ENCODE data around the gene HES5. TPM values are rescaled to one million over a fixed set of nuclear protein-coding genes. Genes with fewer than 3 reads are reported as not detected.

Gene HES5
- total and polyA plus RNA-seq, 8 donors = 0.07 to 0.25 (median 0.15) TPM; not detected in 4

DNA sequence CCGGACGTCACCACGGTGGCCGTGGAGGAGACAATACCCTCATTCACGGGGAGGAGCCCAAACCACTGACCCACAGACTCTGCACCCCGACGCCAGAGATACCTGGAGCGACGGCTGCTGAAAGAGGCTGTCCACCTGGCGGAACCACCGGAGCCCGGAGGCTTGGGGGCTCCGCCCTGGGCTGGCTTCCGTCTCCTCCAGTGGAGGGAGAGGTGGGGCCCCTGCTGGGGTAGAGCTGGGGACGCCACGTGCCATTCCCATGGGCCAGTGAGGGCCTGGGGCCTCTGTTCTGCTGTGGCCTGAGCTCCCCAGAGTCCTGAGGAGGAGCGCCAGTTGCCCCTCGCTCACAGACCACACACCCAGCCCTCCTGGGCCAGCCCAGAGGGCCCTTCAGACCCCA, 33.1 kb upstream of the HES5 start:
- H3K4me1 ChIP-seq = no peaks in the 10 kb centered on the region
- intact Hi-C loops (cut with DNase I) = no loop called here
- 88 to 89% methylated on average over 18 of the region's 18 CpGs for WGBS, 2 donors
- DNase-seq (peak in 2 of 6 donors; percentile 22 to 67), ATAC-seq (no peak), FAIRE-seq (no peak)
- H3K9me3 ChIP-seq = no peaks in the 10 kb centered on the region
- TF ChIP-seq, protein P1, sequence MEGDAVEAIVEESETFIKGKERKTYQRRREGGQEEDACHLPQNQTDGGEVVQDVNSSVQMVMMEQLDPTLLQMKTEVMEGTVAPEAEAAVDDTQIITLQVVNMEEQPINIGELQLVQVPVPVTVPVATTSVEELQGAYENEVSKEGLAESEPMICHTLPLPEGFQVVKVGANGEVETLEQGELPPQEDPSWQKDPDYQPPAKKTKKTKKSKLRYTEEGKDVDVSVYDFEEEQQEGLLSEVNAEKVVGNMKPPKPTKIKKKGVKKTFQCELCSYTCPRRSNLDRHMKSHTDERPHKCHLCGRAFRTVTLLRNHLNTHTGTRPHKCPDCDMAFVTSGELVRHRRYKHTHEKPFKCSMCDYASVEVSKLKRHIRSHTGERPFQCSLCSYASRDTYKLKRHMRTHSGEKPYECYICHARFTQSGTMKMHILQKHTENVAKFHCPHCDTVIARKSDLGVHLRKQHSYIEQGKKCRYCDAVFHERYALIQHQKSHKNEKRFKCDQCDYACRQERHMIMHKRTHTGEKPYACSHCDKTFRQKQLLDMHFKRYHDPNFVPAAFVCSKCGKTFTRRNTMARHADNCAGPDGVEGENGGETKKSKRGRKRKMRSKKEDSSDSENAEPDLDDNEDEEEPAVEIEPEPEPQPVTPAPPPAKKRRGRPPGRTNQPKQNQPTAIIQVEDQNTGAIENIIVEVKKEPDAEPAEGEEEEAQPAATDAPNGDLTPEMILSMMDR (IDR thresholded peaks at IDR 0.05) = no peak
- H3K27ac ChIP-seq = no peak overlapping the region
- H3K36me3 ChIP-seq = no peaks in the 10 kb centered on the region
- no peaks in the 10 kb centered on the region for H3K27me3 ChIP-seq
- no peak overlapping the region for H3K4me3 ChIP-seq

DNA sequence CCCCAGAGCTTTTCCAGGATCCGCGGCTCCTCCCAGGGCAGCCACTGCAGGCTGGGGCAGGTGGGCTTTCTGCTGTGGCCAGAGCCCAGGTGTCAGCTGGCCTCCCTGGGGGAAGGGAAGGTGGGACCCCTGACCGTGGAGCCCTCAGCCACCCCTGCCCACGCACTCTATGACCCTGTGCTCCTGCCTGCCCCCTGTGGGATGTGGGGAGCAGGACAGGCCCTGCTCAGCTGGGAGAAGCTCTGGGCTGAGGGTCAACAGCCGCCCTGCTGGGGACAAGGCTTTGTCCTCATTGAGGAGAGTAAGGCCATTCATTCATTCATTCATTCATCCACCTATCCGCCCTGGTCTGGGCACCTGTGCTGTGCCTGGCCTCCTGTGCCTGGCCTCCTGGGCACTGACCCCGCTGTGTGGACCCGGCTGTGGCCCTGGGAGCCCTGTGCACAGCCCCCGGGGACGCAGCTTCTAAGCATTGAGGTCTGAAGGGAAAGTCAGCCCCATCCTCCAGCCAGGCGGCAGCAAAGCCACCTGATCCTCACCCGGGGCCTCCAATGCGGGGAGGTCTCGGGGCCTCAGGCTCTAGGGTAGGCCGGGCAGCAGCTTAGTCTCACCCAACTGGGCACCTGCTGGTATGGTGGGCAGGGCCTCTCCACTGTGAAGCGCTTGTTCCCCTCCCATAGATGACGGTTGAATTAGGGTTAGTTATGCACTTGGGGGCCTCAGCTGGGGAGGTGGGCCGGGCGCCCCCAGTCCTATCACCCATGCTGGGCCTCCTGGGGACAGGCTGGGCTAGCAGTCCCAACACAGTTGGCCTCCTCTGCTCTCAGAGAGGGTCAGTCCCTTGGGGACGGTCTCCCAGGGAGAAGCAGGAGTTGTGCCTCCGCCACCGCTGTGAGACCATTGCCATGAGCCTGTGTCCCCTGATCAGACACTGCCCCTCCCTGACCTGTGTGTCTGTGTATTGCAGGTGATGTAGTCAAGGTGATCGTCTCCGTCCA, 32.1 kb upstream of the HES5 start:
- H3K27ac ChIP-seq = no peak overlapping the region
- no peaks in the 10 kb centered on the region for H3K36me3 ChIP-seq
- DNase-seq = peak in 3 of 6 donors; percentile 25 to 69 (median 57)
- 84 to 86% methylated on average over 24 of the region's 24 CpGs for WGBS, 2 donors
- no peaks in the 10 kb centered on the region for H3K9me3 ChIP-seq
- FAIRE-seq = no peak
- ATAC-seq = peak in 1 of 4 donors; percentile 34
- H3K27me3 ChIP-seq = no peaks in the 10 kb centered on the region
- TF ChIP-seq, protein P1 (IDR thresholded peaks at IDR 0.05) = peak in 1 of 4 donors; percentile 28
- H3K4me1 ChIP-seq = no peaks in the 10 kb centered on the region
- intact Hi-C loops (cut with DNase I) = no loop called here
- H3K4me3 ChIP-seq = no peak overlapping the region

DNA sequence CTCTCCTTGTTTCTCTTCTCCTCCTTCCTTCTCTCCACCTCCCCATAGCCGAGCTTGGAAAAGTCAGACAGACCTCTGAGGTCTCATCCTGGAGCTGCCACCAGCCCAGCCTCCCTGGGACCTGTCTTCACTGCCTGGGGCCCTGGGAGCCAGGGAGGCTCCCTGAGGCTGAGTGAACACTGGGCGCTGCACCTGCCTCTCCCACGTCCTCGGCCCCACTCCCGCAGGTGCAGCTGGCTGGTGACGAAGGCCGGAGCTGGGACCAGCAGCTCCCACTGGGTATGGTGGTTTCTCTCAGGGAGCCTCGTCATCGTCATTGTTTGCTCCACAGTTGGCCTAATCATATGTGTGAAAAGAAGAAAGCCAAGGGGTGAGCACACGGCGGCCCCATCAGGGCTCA, 31.4 kb upstream of the HES5 start:
- no peak overlapping the region for H3K4me3 ChIP-seq
- TF ChIP-seq, protein P1 (IDR thresholded peaks at IDR 0.05) = no peak
- H3K27ac ChIP-seq = no peak overlapping the region
- DNase-seq = no peak
- no peak for ATAC-seq
- no peaks in the 10 kb centered on the region for H3K4me1 ChIP-seq
- intact Hi-C loops (cut with DNase I) = no loop called here
- H3K9me3 ChIP-seq = no peaks in the 10 kb centered on the region
- WGBS, 2 donors = 84 to 86% methylated on average over 11 of the region's 11 CpGs
- H3K27me3 ChIP-seq = no peaks in the 10 kb centered on the region
- FAIRE-seq = no peak
- no peaks in the 10 kb centered on the region for H3K36me3 ChIP-seq

DNA sequence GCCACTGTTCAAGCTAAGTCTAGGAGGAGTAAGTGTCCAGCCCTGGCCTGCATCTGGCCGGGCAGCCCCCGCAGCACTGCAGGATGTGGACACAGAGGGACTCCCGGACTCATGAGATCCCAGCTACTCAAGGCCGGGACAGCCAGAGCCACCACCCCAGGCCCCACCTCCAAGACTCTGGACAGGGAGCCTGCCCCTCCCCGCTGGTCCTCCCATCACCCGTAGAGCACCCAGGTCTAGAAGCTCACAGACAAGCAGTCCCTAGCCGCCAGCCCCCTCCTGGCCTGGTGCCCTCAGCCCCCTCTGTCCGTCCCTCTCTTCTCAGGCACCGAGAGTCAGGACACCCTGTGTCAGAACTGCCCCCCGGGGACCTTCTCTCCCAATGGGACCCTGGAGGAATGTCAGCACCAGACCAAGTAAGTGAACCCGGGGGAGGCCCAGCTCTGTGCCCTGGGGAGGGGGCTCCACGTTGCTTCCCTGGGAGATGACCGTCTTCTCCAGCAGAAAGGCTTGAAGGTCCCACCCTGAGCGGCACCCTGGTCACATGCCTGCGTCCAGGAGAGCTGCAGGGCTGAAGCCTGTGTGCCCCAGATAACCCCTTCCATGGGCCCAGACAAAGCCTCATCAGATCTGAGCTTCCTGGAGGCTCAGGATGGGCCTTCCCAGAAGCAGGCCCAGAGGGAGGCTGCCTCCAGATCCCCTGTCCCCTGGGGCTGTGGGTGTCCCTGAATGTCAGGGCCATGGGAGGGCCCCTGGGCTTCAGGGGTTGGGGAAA, 30.4 kb upstream of the HES5 start:
- no peak overlapping the region for H3K4me3 ChIP-seq
- peaks cover 0 to 3% (median 0%) of the 10 kb centered on the region in 3 donors for H3K4me1 ChIP-seq
- H3K36me3 ChIP-seq = no peaks in the 10 kb centered on the region
- H3K27ac ChIP-seq = no peak overlapping the region
- peak in 2 of 6 donors; percentile 29 to 72 for DNase-seq
- intact Hi-C loops (cut with DNase I) = no loop called here
- ATAC-seq = no peak
- no peak for FAIRE-seq
- TF ChIP-seq, protein P1 (IDR thresholded peaks at IDR 0.05) = no peak
- no peaks in the 10 kb centered on the region for H3K27me3 ChIP-seq
- 82 to 84% methylated on average over 15 of the region's 15 CpGs for WGBS, 2 donors
- no peaks in the 10 kb centered on the region for H3K9me3 ChIP-seq
